Gastroesophageal sphincter (tissue), 4 donors: ENCODE data around the gene TSPAN4. TPM values are rescaled to one million over a fixed set of nuclear protein-coding genes. Genes with fewer than 3 reads are reported as not detected.

Experiments used
- ATAC-seq: fragments of 150-250 bp; one replicate; pipeline ENCODE4 v1.9.1; 2016; ENCODE audit warnings: mild to moderate bottlenecking, moderate library complexity
- H3K27ac ChIP-seq, 4 donors: fragments of 200-600 bp; sonication (generic) in 3 of 4; 1 replicate in 3 of 4; 2 replicates in 1 of 4; pipeline ENCODE4 v1.5.1; 2016 to 2019
- H3K27me3 ChIP-seq: fragments of 200-600 bp; sonication (generic); one replicate; pipeline ENCODE4 v1.5.1; 2019
- H3K36me3 ChIP-seq, 2 donors: fragments of 200-600 bp; sonication (generic); one replicate each; pipeline ENCODE4 v1.5.1; 2019; ENCODE audit warnings: control low read depth in 1 of 2
- H3K4me1 ChIP-seq, 3 donors: fragments of 200-600 bp; sonication (generic); 1 replicate in 2 of 3; 2 replicates in 1 of 3; pipeline ENCODE4 v1.5.1; 2016 to 2019; ENCODE audit warnings: control low read depth in 2 of 3
- H3K4me3 ChIP-seq, 2 donors: fragments of 200-600 bp; sonication (generic); one replicate each; pipeline ENCODE4 v1.5.1; 2019; ENCODE audit warnings: mild to moderate bottlenecking in 1 of 2, moderate library complexity in 1 of 2
- H3K9me3 ChIP-seq, 3 donors: fragments of 200-600 bp; sonication (generic); one replicate each; pipeline ENCODE4 v1.5.1; 2017 to 2019; ENCODE audit warnings: control low read depth in 2 of 3
- EP300 ChIP-seq: sonication (generic); formaldehyde crosslinking; IDR thresholded peaks from one replicate; pipeline ENCODE4 v1.6.1; 2017; ENCODE audit warnings: antibody characterized with exemption, mild to moderate bottlenecking
- POLR2A ChIP-seq, 2 donors: fragments of 450-650 bp; IDR thresholded peaks; one replicate each; pipeline ENCODE4 v1.6.1; 2017; ENCODE audit warnings: antibody characterized with exemption in 2 of 2, mild to moderate bottlenecking in 2 of 2, moderate library complexity in 1 of 2
- POLR2AphosphoS5 ChIP-seq: sonication (generic); formaldehyde crosslinking; IDR thresholded peaks from one replicate; pipeline ENCODE4 v1.6.1; 2017; ENCODE audit warnings: antibody characterized with exemption
- WGBS, 2 donors: methylation state at CpG; one replicate each; pipeline ENCODE4 v1.1.5; 2018; ENCODE audit warnings: low coverage in 1 of 2; 5-methylcytosine and 5-hydroxymethylcytosine counted together
- total RNA-seq, 4 donors: library from RNA; depleted of rRNA; stranded (reverse); fragments of >200 nt; gene quantifications; one replicate each; pipeline ENCODE4 v1.1.0, GENCODE V29; 2016
- TF ChIP-seq, protein P1 (sequence below), 4 experiments: fragments of 200-600 bp in 2 of 4; fragments of 450-650 bp in 2 of 4; sonication (generic) in 1 of 4; IDR thresholded peaks; one replicate each; pipeline ENCODE4 v1.5.1; 2017 to 2019; ENCODE audit warnings: antibody characterized with exemption in 4 of 4, mild to moderate bottlenecking in 2 of 4, moderate library complexity in 2 of 4

TSPAN4 gene
- total RNA-seq, 4 donors from 2014 or later, result 66.5 to 115 (median 112) TPM

DNA sequence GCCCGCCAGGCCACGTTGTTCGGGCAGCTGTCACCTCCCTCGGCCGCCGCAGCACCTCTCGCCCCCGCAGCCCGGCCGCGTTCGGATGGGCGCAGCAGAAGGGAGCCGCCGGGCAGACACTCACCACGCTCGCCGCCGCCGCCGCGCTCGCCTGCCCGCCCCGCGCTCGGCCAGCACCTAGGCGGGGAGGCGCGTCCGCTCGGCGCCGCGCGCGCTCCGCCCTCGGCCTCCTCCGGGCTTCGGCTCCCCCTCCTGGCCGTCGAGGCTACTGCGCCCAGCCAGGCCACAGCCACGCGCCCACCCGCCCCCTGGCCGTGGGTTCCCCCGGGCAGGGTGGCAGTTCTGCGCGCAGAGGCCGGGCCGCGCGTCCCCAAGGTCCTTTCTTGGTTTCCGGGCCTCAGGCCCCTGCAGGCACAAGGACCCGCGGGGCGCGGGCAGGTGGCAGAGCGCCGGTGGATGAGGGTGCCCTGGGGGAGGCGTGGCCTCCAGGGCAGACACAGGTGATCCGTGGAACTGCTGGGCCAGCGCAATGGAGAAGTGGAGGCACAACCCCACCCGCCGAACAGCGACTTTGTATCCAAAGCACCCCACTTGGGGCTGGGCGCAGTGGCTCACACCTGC lies 44.4 kb upstream of the TSPAN4 start, which contains the start of gene SLC25A22:
Gene SLC25A22, minus strand, starts transcription at position 189 of the 621 bp plus-strand sequence. CDS start 3,275 bp downstream, outside the sequence.
- peak in 1 of 2 donors; percentile 13 for TF ChIP-seq POLR2A (IDR thresholded peaks at IDR 0.05)
- TF ChIP-seq EP300, result no peak
- TF ChIP-seq, protein P1, sequence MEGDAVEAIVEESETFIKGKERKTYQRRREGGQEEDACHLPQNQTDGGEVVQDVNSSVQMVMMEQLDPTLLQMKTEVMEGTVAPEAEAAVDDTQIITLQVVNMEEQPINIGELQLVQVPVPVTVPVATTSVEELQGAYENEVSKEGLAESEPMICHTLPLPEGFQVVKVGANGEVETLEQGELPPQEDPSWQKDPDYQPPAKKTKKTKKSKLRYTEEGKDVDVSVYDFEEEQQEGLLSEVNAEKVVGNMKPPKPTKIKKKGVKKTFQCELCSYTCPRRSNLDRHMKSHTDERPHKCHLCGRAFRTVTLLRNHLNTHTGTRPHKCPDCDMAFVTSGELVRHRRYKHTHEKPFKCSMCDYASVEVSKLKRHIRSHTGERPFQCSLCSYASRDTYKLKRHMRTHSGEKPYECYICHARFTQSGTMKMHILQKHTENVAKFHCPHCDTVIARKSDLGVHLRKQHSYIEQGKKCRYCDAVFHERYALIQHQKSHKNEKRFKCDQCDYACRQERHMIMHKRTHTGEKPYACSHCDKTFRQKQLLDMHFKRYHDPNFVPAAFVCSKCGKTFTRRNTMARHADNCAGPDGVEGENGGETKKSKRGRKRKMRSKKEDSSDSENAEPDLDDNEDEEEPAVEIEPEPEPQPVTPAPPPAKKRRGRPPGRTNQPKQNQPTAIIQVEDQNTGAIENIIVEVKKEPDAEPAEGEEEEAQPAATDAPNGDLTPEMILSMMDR (IDR thresholded peaks at IDR 0.05), result peak in 3 of 4 experiments; percentile 87 to 91 (median 90)
- no peak for TF ChIP-seq POLR2AphosphoS5
- WGBS, 2 donors, result no CpG with 5 or more reads among the region's 69 CpGs

DNA sequence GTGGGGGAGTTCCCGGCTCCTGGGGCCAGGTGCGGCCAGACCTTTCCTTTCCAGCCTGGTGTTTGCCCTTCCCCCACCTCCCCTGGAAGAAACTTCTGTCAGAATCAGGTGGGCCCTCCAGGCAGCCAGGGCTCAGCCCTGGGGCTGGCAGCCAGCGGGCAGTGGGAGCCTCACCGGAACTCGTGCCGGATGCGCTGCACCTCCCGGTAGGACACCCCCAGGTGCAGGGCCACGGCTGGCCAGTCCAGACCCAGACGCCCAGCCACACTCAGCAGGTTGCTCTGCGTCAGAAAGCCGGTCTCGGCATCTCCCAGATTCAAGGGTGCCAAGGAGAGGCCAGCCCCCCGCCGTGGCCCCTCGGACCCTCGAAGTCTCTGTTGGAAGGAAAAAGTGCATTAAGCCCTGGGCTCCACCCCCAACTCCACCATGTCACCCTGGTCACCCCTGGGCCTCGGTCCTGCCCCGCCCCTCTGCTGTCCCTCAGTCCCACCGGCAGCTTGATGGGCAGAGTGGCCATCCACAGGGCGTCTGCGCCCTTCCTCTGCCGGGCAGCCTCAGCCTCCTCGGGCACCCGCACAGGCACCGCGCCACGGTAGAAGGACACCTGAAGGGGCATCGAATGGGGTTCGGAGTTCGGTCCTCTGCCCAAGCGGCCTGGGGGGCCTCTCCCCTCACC lies 42.9 kb upstream of the TSPAN4 start:
- no peak for TF ChIP-seq POLR2AphosphoS5
- TF ChIP-seq, protein P1 (IDR thresholded peaks at IDR 0.05), result no peak
- TF ChIP-seq POLR2A (IDR thresholded peaks at IDR 0.05), result no peak
- no peak for TF ChIP-seq EP300
- no peak overlapping the region for H3K27ac ChIP-seq
- no peaks in the 10 kb centered on the region for H3K9me3 ChIP-seq
- H3K27me3 ChIP-seq, result no peaks in the 10 kb centered on the region
- H3K36me3 ChIP-seq, result peaks cover 0 to 49% of the 10 kb centered on the region in 2 donors
- no peak for ATAC-seq
- H3K4me1 ChIP-seq, result peaks cover 0 to 65% (median 30%) of the 10 kb centered on the region in 3 donors
- 94% methylated on average over 3 of the region's 32 CpGs; no CpG with 5 or more reads in 1 of the 2 donors for WGBS, 2 donors
- no peak overlapping the region for H3K4me3 ChIP-seq

More for the DNA sequence above, 44.4 kb upstream of the TSPAN4 start, which contains the start of gene SLC25A22:
- peaks cover 0 to 63% (median 22%) of the 10 kb centered on the region in 3 donors for H3K4me1 ChIP-seq
- peaks cover 0 to 57% of the 10 kb centered on the region in 2 donors for H3K36me3 ChIP-seq
- no peaks in the 10 kb centered on the region for H3K27me3 ChIP-seq
- peak; percentile 77 for ATAC-seq
- no peaks in the 10 kb centered on the region for H3K9me3 ChIP-seq
- H3K27ac ChIP-seq, result peak within 1 kb of the TSS; percentile 20 to 94 (median 86)
- peak within 1 kb of the TSS; percentile 44 to 81 for H3K4me3 ChIP-seq

DNA sequence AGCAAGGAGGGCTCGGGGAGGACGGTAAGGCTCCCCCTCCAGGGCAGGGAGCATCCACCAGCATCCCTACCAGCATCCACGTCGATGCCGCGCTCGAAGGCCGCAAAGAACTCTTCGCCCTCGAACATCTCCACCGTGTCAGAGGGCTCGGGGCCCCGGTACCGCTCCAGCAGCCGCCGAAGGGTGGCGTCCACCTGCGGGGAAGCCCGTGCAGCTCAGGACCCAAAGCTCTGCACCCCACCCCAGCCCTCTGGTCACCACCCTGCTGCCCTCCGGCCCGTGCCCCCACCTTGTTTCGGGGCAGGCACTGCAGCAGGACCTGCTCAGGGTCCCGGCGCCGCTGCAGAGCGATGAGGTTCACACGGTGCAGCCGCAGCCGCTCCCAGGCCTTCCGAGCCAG lies 42.2 kb upstream of the TSPAN4 start:
- peaks cover 0 to 49% of the 10 kb centered on the region in 2 donors for H3K36me3 ChIP-seq
- no peak overlapping the region for H3K4me3 ChIP-seq
- WGBS, 2 donors, result 100% methylated on average over 4 of the region's 30 CpGs; no CpG with 5 or more reads in 1 of the 2 donors
- H3K27ac ChIP-seq, result no peak overlapping the region
- TF ChIP-seq, protein P1 (IDR thresholded peaks at IDR 0.05), result no peak
- no peak for TF ChIP-seq POLR2A (IDR thresholded peaks at IDR 0.05)
- TF ChIP-seq POLR2AphosphoS5, result no peak
- TF ChIP-seq EP300, result no peak
- no peak for ATAC-seq
- H3K9me3 ChIP-seq, result no peaks in the 10 kb centered on the region
- H3K4me1 ChIP-seq, result peaks cover 0 to 65% (median 28%) of the 10 kb centered on the region in 3 donors
- no peaks in the 10 kb centered on the region for H3K27me3 ChIP-seq

DNA sequence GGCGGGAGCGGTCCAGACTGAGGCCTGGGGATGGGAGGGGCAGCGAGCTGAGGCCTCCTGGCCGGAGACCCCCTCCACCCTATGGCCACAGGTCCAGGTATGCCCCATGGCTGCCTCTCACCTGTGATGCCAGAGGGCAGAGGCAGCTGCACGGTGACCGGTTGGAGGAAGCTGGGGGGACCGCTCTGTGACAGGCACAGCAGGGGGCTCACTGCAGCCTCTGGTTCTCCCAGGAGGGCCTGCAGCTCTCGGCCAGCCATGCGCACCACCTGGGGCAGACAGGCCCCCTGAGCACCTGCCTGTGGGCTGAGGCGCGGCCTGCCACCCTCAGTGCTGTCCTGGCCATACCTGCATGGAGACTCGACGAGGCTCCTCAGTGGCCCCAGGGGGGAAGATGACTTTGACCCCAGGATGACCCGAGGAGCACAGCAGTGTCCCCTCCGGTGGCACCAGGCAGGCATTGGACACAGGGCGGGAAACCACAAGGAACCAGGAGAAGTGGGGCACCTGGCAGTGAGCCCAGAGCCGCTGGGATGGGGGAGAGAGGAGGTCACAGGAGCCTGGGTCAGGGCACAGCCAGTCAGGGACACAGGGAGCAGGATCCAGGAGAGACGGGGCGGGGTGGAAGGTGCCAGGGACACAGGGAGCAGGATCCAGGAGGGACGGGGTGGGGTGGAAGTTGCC lies 41.4 kb upstream of the TSPAN4 start:
- peaks cover 0 to 67% (median 25%) of the 10 kb centered on the region in 3 donors for H3K4me1 ChIP-seq
- H3K27me3 ChIP-seq, result no peaks in the 10 kb centered on the region
- no peak overlapping the region for H3K27ac ChIP-seq
- no peak overlapping the region for H3K4me3 ChIP-seq
- peaks cover 0 to 49% of the 10 kb centered on the region in 2 donors for H3K36me3 ChIP-seq
- ATAC-seq, result no peak
- 87% methylated on average over 6 of the region's 20 CpGs; no CpG with 5 or more reads in 1 of the 2 donors for WGBS, 2 donors
- TF ChIP-seq EP300 (no peak), POLR2A (IDR thresholded peaks at IDR 0.05) (no peak), POLR2AphosphoS5 (no peak)
- TF ChIP-seq, protein P1 (IDR thresholded peaks at IDR 0.05), result no peak
- no peaks in the 10 kb centered on the region for H3K9me3 ChIP-seq
